Keratinocyte (primary cell): ENCODE measurements around the gene C2CD2L. TPM values are rescaled to one million over a fixed set of nuclear protein-coding genes. Genes with fewer than 3 reads are reported as not detected.

Experiments
- DNase-seq: peaks from one replicate; pipeline ENCODE4 v3.0.0-alpha.2; 2011; ENCODE audit warnings: low read depth, missing footprints, low spot score
- FAIRE-seq: peaks from 2 replicates; lab custom pipeline; 2011; peaks lifted over from hg19 to GRCh38; lab: Jason Lieb, UNC
- H2AFZ ChIP-seq: 2 replicates; pipeline ENCODE4 v1.6.0; 2012; ENCODE audit warnings: low read length, control low read depth, inconsistent platforms; ENCODE audit not compliant: control insufficient read depth
- H3K27ac ChIP-seq: 2 replicates; pipeline ENCODE4 v1.5.1; 2011; ENCODE audit warnings: low read length; ENCODE audit not compliant: control insufficient read depth, insufficient read depth
- H3K27me3 ChIP-seq: 3 replicates; pipeline ENCODE4 v1.6.0; 2011; ENCODE audit warnings: low read length; ENCODE audit not compliant: control insufficient read depth, insufficient read depth; ENCODE audit errors: extremely low read depth
- H3K36me3 ChIP-seq, 2 experiments: 2 replicates in 1 of 2; 3 replicates in 1 of 2; pipeline ENCODE4 v1.5.1; 2011; ENCODE audit warnings: low read length in 2 of 2, mild to moderate bottlenecking in 1 of 2; ENCODE audit not compliant: control insufficient read depth in 2 of 2, insufficient read depth in 2 of 2; ENCODE audit errors: extremely low read depth in 1 of 2
- H3K4me1 ChIP-seq: 3 replicates; pipeline ENCODE4 v1.5.1; 2011; ENCODE audit warnings: low read length; ENCODE audit not compliant: control insufficient read depth, insufficient read depth; ENCODE audit errors: extremely low read depth
- H3K4me2 ChIP-seq: 3 replicates; pipeline ENCODE4 v1.6.0; 2011; ENCODE audit warnings: low read depth, low read length; ENCODE audit not compliant: control insufficient read depth, insufficient read depth; ENCODE audit errors: extremely low read depth
- H3K4me3 ChIP-seq, 3 experiments: fragments of 200-600 bp in 1 of 3; sonication (generic) in 1 of 3; 2 replicates in 2 of 3; 3 replicates in 1 of 3; pipeline ENCODE4 v1.5.1; 2011 to 2016; ENCODE audit warnings: low read length in 3 of 3, mild to moderate bottlenecking in 3 of 3, control low read depth in 2 of 3, inconsistent platforms in 1 of 3, low read depth in 1 of 3, mixed read lengths in 1 of 3, mixed run types in 1 of 3, moderate library complexity in 1 of 3; ENCODE audit not compliant: control insufficient read depth in 2 of 3, insufficient read depth in 2 of 3; ENCODE audit errors: extremely low read depth in 1 of 3
- H3K79me2 ChIP-seq: 2 replicates; pipeline ENCODE4 v1.6.0; 2012; ENCODE audit warnings: low read length; ENCODE audit not compliant: control insufficient read depth, insufficient read depth
- H3K9ac ChIP-seq: 3 replicates; pipeline ENCODE4 v1.6.0; 2011; ENCODE audit warnings: low read length; ENCODE audit not compliant: control insufficient read depth, insufficient read depth; ENCODE audit errors: extremely low read depth
- H3K9me1 ChIP-seq: 3 replicates; pipeline ENCODE4 v1.6.0; 2011; ENCODE audit warnings: low read length; ENCODE audit not compliant: control insufficient read depth, insufficient read depth; ENCODE audit errors: extremely low read depth
- H3K9me3 ChIP-seq: 2 replicates; pipeline ENCODE4 v1.5.1; 2012; ENCODE audit warnings: low read depth, low read length; ENCODE audit not compliant: control insufficient read depth
- H4K20me1 ChIP-seq: 3 replicates; pipeline ENCODE4 v1.6.0; 2011; ENCODE audit warnings: low read length; ENCODE audit not compliant: control insufficient read depth, insufficient read depth; ENCODE audit errors: extremely low read depth
- EZH2 ChIP-seq: IDR thresholded peaks from one replicate; pipeline ENCODE4 v1.6.1; 2012; ENCODE audit warnings: inconsistent platforms, mild to moderate bottlenecking, low read length, moderate library complexity
- dilution Hi-C: fragments of 300-500 bp; cut with MboI; formaldehyde crosslinking; loops from one replicate; pipeline ENCODE4 v1.7.0; 2020; ENCODE audit warnings: low sequenced_read_pairs; ENCODE audit not compliant: extremely low pct_ligation_motif_present
- polyA plus RNA-seq, 5 experiments: library from polyadenylated mRNA; depleted of rRNA in 3 of 5; stranded (reverse) in 3 of 5; stranded (forward) in 1 of 5; unstranded in 1 of 5; fragments of >200 nt; gene quantifications; 1 replicate in 1 of 5; 2 replicates in 3 of 5; 3 replicates in 1 of 5; pipeline versions ENCODE4 v1.2.1 to v1.2.3, GENCODE V29; 2011 to 2012; ENCODE audit warnings: missing spikeins in 2 of 5, low read depth in 1 of 5, low replicate concordance in 1 of 5
- TF ChIP-seq, protein P1 (sequence below), 3 experiments: IDR thresholded peaks in 1 of 3; conservative IDR thresholded peaks in 1 of 3; optimal IDR thresholded peaks in 1 of 3; 2 replicates in 2 of 3; 3 replicates in 1 of 3; pipeline versions ENCODE3 to v1.5.1; 2011; ENCODE audit warnings: low read length in 3 of 3, mild to moderate bottlenecking in 3 of 3, moderate library complexity in 2 of 3, control low read depth in 1 of 3, inconsistent platforms in 1 of 3; ENCODE audit not compliant: insufficient read depth in 2 of 3; ENCODE audit errors: extremely low read depth in 1 of 3

C2CD2L gene
- polyA plus RNA-seq, 1 donor (not counting 4 experiments of a cell fraction or from before 2014, with no cell fraction given), result 2.9 TPM

- dilution Hi-C loops, result no loop called here
- Histone ChIP-seq H3K4me2 (peak within 1 kb of the TSS; percentile 72), H2AFZ (peak within 1 kb of the TSS; percentile 65), H3K9ac (peak within 1 kb of the TSS; percentile 22), H3K27me3 (peaks cover 32% of the 10 kb centered on the region), H3K4me3 (peak within 1 kb of the TSS; percentile 53 to 75 (median 66)), H3K4me1 (peaks cover 9% of the 10 kb centered on the region), H3K9me1 (no peaks in the 10 kb centered on the region), H3K27ac (no peak within 1 kb of the TSS), H3K79me2 (no peaks in the 10 kb centered on the region), H3K9me3 (no peaks in the 10 kb centered on the region), H4K20me1 (no peaks in the 10 kb centered on the region), H3K36me3 (no peaks in the 10 kb centered on the region)
- no peak for DNase-seq
- TF ChIP-seq, protein P1, sequence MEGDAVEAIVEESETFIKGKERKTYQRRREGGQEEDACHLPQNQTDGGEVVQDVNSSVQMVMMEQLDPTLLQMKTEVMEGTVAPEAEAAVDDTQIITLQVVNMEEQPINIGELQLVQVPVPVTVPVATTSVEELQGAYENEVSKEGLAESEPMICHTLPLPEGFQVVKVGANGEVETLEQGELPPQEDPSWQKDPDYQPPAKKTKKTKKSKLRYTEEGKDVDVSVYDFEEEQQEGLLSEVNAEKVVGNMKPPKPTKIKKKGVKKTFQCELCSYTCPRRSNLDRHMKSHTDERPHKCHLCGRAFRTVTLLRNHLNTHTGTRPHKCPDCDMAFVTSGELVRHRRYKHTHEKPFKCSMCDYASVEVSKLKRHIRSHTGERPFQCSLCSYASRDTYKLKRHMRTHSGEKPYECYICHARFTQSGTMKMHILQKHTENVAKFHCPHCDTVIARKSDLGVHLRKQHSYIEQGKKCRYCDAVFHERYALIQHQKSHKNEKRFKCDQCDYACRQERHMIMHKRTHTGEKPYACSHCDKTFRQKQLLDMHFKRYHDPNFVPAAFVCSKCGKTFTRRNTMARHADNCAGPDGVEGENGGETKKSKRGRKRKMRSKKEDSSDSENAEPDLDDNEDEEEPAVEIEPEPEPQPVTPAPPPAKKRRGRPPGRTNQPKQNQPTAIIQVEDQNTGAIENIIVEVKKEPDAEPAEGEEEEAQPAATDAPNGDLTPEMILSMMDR (optimal IDR thresholded peaks at IDR 0.05 in 1 of 3, IDR thresholded peaks at IDR 0.05 in 1 of 3, conservative IDR thresholded peaks at IDR 0.05 in 1 of 3; ENCODE audit: extremely low read depth in 1 of 3, insufficient read depth in 2 of 3, low read length in 3 of 3), result no peak
- peak; percentile 27 for TF ChIP-seq EZH2
- no peak for FAIRE-seq
Observed at GRCh38 chr11:119149018-119149785, 42.1 kb downstream of the C2CD2L start, which contains the start of gene ABCG4. ABCG4 (plus strand) TSS chr11:119149052; CDS start chr11:119149966, 914 bp downstream.

DNA sequence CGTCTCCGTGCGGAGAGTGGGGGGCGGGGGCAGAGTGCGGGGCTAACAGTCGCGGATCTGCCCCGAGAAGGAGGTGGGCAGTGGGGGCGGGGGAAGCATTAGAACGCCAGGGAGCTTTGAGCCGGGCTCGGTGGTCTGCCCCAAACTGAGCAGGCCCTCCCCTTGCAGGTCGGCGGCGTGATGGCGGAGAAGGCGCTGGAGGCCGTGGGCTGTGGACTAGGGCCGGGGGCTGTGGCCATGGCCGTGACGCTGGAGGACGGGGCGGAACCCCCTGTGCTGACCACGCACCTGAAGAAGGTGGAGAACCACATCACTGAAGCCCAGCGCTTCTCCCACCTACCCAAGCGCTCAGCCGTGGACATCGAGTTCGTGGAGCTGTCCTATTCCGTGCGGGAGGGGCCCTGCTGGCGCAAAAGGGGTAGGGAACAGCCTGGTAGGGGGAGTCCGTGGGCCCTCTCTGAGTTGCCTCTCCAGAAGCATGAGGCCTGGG, 42.7 kb downstream of the C2CD2L start:
- dilution Hi-C loops, result no loop called here
- no peak overlapping the region for H2AFZ ChIP-seq
- no peak for FAIRE-seq

More for the DNA sequence above, 42.7 kb downstream of the C2CD2L start:
- H3K27me3 ChIP-seq, result peaks cover 37% of the 10 kb centered on the region
- no peak overlapping the region for H3K4me3 ChIP-seq
- peaks cover 9% of the 10 kb centered on the region for H3K4me1 ChIP-seq
- no peak overlapping the region for H3K27ac ChIP-seq
- H3K79me2 ChIP-seq, result no peaks in the 10 kb centered on the region
- H3K36me3 ChIP-seq, result no peaks in the 10 kb centered on the region
- no peaks in the 10 kb centered on the region for H3K9me1 ChIP-seq
- H3K9ac ChIP-seq, result no peak overlapping the region
- H3K9me3 ChIP-seq, result no peaks in the 10 kb centered on the region
- no peaks in the 10 kb centered on the region for H4K20me1 ChIP-seq
- peak; percentile 24 for TF ChIP-seq EZH2
- TF ChIP-seq, protein P1 (optimal IDR thresholded peaks at IDR 0.05 in 1 of 3, IDR thresholded peaks at IDR 0.05 in 1 of 3, conservative IDR thresholded peaks at IDR 0.05 in 1 of 3; ENCODE audit: extremely low read depth in 1 of 3, insufficient read depth in 2 of 3, low read length in 3 of 3), result no peak
- no peak overlapping the region for H3K4me2 ChIP-seq
- DNase-seq, result no peak
